PC-3 (cell line): ENCODE measurements around the gene MON1A.

Experiments used
- EZH2 ChIP-seq: fragments of 300-600 bp; sonication (generic); IDR thresholded peaks from one replicate; pipeline ENCODE4 v1.6.1; 2017; ENCODE audit warnings: antibody characterized with exemption, mild to moderate bottlenecking, low read length; ENCODE audit not compliant: unreplicated experiment
- EZH2phosphoT487 ChIP-seq: fragments of 300-600 bp; sonication (generic); IDR thresholded peaks from 2 replicates; pipeline ENCODE4 v1.6.1; 2018; ENCODE audit warnings: mild to moderate bottlenecking, antibody characterized with exemption, low read length, borderline replicate concordance
- TF ChIP-seq, protein P1 (sequence below): fragments of 300-600 bp; sonication (generic); conservative IDR thresholded peaks from 2 replicates; pipeline ENCODE4 v1.5.1; 2017; ENCODE audit warnings: antibody characterized with exemption, low read depth, mild to moderate bottlenecking, low read length

DNA sequence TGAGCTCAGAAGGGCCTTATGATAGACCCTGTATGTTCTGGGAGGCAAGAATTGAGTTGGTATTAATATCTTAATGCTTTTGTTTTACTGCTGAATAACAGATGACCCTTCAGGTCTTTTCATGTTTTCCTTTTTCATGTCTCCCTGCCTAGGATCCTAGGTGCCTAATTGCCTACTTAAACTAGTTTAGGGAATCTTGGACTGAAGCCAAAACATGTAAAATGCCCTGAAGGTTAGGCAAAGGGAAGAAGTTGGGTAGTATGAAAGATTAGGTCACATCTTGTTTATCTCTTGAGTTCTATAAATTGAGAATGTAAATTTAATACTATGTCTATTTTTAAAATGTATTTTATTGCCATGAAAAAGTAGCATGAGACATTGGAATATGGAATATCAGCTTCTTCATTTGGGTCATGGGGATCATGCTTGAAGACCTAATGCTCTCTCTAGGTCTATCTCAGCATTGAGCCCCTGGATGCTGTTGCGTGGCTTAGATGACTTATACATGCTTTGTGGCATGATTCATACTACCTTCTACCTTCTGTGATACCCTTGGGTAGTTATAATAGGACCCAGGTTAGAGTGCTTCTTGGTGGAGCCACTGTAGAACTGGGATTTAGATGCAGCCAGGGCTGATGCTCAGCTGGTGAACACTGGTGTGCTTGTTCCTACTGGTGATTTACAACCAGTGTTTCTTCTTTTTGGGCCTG, 36.8 kb upstream of the MON1A start:
- TF ChIP-seq, protein P1, sequence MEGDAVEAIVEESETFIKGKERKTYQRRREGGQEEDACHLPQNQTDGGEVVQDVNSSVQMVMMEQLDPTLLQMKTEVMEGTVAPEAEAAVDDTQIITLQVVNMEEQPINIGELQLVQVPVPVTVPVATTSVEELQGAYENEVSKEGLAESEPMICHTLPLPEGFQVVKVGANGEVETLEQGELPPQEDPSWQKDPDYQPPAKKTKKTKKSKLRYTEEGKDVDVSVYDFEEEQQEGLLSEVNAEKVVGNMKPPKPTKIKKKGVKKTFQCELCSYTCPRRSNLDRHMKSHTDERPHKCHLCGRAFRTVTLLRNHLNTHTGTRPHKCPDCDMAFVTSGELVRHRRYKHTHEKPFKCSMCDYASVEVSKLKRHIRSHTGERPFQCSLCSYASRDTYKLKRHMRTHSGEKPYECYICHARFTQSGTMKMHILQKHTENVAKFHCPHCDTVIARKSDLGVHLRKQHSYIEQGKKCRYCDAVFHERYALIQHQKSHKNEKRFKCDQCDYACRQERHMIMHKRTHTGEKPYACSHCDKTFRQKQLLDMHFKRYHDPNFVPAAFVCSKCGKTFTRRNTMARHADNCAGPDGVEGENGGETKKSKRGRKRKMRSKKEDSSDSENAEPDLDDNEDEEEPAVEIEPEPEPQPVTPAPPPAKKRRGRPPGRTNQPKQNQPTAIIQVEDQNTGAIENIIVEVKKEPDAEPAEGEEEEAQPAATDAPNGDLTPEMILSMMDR = no peak
- TF ChIP-seq EZH2 (no peak), EZH2phosphoT487 (no peak)
